ENCODE data around the gene ATAD3C.
"Not testable (repeated sequence)": the region's sequence is repeated elsewhere in the genome, so short reads cannot be mapped to it uniquely, and the experiment has no call there.

Gene ATAD3C

GRCh38 chr1:1432951-1433803, 16.3 kb upstream of the ATAD3C start:
- no peak for DNase-seq

DNA sequence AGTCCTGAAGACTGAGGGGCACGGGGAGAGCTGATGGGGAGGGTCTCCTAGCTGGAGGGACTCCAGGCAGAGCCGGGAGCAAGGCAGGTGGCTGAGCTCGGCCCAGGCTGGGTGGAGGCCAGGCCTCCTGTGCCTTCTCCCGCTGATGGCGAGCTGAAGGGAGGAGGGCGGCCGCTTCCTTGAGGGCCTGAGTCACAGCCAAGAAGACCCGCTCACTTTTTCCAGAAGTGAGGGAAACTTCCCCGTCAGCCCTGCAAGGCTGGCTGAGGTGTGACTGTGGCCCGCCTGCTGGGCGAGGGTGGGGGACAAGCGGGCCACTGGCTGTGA, 15.7 kb upstream of the ATAD3C start:
- DNase-seq = no peak

DNA sequence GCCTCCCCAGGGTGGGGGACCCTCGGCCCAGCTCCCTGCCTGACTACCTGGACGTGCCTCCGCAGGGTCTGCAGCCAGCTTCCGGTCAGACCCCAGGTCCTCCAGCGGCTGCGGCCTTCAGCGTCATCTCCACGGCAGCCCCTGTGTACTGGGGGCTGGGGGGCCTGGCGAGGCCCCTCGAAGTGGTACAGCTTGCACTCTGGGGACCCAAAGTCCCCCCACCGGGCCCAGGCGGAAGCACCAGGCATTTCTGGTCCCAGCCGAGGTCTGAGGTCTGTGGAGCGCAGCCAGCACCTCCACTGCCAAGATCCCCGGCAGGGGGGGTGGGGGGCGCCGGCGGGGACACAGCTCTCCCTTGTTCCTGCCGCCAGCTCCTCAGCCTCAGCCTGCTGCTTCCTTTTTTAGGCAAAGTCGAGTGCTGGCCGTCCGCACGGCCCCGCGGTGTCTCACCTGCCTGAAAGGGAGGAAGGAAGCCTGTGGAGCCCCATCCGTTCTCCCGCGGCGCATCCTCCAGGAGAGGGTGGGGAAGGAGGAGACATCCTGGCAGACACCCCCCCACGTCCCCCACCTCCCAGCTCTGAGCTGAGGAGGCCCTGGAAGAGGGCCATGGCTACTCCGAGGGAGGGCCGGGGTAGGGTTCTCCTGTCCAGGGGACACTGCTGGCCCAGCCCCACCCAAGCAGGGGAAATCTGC, 15.2 kb upstream of the ATAD3C start:
- DNase-seq = no peak

DNA sequence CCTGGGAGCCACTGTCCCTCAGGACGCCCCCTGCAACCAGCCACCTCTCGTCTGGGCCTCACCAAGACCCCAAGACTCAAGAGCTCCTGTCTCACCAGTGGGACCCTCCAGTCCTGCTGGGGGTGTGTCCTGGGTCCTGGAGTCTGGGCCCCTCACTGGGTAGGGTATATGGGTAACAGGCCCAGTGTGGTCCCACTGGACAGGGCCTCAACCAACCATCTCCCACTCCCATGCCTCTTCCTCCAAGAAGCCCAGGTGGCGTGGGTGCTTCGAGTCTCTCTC, 14.7 kb upstream of the ATAD3C start:
- no peak for DNase-seq

- peak; percentile 54 to 56 for DNase-seq
Observed at GRCh38 chr1:1435106-1435903, 14.2 kb upstream of the ATAD3C start, which contains the start of gene VWA1. VWA1 (plus strand) TSS chr1:1435690; CDS start chr1:1435749, 59 bp downstream.

DNA sequence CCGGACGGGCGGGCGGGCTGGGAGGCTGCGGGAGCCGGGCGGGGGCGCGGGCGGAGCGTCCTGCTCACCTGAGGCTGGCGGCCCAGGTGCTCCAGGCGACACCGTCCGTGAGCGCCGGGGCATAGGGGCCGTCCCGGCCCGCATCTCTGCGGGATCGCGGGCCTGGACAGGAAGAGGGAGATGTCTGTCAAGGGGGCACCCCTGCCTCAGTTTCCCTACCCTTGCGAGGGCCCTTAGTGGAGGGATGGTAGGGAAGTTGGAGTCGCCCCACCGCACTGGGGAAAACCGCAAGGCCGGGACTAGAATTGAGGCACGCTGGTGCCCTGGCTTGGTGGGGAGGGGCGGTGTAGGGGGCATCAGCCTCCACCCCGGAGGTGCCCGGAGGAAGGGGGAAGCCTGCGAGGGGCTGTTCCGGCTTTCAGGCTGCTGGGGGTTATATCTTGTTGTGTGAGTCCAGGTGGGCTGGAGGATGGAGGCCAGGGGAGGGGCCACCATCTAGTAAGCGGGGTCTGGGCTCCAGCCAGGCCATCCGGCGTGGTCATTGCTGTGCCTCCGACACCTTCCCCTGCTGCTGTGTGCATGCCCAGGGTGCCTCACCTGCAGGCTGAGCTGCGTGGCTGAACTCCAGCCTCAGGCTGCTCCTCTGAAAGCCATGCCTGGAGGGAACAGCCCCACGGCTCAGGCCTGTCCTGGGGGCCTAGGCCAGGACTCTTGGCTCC, 13.4 kb upstream of the ATAD3C start:
- no peak for DNase-seq

- no peak for DNase-seq
Observed at GRCh38 chr1:1436630-1437032, 12.9 kb upstream of the ATAD3C start.

DNA sequence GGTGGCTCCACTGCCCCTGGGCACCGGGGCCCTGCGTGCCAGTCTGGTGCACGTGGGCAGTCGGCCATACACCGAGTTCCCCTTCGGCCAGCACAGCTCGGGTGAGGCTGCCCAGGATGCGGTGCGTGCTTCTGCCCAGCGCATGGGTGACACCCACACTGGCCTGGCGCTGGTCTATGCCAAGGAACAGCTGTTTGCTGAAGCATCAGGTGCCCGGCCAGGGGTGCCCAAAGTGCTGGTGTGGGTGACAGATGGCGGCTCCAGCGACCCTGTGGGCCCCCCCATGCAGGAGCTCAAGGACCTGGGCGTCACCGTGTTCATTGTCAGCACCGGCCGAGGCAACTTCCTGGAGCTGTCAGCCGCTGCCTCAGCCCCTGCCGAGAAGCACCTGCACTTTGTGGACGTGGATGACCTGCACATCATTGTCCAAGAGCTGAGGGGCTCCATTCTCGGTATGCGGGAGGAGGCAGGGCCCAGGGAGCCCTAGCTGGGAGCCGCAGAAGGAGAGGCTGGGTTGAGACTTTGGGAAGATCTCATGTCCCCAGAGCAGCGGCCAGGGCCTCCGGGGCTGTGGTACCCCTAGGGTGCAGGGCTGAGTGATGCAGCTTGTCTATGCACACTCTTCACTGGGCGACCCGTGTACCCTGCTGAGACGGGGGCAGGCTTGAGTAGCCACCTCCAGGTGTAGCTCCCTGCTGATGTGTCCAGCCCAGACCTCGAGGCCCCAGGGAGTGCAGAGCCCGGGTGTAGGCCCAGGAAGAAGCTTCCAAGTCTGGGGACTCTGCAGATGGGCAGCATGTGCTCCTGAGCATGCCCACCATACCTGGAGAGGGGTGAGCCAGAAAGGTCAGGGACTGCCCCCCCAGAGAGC, 12.2 kb upstream of the ATAD3C start:
- DNase-seq = no peak

DNA sequence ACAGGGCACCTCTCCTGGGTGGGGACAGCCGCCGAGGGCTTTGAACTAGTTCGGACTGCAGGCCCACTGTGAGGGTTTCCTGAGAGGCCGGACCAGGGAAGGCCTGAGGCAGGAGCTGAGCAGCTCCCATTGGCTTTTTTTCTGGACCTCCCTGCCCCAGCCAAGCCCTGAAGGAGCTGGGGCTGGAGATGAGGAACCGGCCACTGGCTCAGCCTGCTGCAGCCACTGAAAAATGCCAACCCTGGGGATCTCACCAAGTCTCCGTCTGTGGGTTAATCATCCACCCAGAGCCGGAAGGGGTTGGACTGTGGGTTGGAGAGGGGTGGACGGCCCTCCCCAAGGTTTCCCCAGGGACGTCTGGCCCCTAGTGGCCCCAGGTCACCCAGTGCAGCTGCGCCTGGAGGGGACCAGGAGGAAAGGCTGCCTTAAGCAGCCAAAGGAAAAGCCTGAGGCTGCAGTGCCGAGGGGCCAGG, 11.5 kb upstream of the ATAD3C start:
- no peak for DNase-seq

- no peak for DNase-seq
Observed at GRCh38 chr1:1438531-1439381, 10.7 kb upstream of the ATAD3C start.

DNA sequence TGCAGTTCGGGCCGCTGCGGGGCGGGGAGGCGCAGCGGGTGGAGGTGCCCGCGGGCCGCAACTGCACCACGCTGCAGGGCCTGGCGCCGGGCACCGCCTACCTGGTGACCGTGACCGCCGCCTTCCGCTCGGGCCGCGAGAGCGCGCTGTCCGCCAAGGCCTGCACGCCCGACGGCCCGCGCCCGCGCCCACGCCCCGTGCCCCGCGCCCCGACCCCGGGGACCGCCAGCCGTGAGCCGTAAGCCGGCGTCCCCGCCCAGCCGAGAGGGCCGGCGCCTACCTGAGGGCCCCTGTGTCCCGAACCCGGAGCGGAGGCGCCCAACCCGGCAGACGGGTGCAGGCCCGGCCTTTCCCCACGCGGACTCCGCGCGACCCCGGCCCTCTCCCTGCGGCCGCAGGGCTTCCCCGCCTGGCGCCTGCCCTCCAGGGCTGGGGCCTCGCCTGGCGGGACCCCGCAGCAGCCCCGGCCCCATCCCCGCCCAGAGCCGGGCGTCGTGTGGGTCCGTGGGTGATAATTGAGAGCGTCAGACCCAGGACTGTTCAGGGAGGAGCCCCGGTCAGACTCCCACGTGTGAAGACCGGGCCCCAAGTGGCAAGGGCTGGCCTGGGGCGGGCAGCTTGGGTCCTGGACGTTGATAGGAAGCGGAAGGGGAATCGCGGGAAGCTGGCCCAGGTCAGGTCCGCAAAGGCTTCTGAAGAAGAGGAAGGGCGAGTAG, 9.8 kb upstream of the ATAD3C start:
- DNase-seq = no peak

GRCh38 chr1:1440262-1441001, 9.1 kb upstream of the ATAD3C start:
- no peak for DNase-seq

- DNase-seq = peak; percentile 43 to 47
Observed at GRCh38 chr1:1441002-1441888, 8.2 kb upstream of the ATAD3C start.

GRCh38 chr1:1442069-1442770, 7.3 kb upstream of the ATAD3C start:
- no peak for DNase-seq

- not testable (repeated sequence) for DNase-seq
Observed at GRCh38 chr1:1446631-1447030, 2.9 kb upstream of the ATAD3C start.

- DNase-seq = not testable (repeated sequence)
Observed at GRCh38 chr1:1450616-1451015, 1.1 kb downstream of the ATAD3C start.

GRCh38 chr1:1451696-1452364, 2.3 kb downstream of the ATAD3C start:
- DNase-seq = no peak
